HG03520 (cell line): ENCODE measurements around the gene PHEX.

Experiments
- ATAC-seq: cut with Tn5 transposase; IDR thresholded peaks from one replicate; pipeline ENCODE4 v1.9.1; 2021; ENCODE audit warnings: mild to moderate bottlenecking, moderate library complexity; ENCODE audit not compliant: unreplicated experiment

Gene PHEX

DNA sequence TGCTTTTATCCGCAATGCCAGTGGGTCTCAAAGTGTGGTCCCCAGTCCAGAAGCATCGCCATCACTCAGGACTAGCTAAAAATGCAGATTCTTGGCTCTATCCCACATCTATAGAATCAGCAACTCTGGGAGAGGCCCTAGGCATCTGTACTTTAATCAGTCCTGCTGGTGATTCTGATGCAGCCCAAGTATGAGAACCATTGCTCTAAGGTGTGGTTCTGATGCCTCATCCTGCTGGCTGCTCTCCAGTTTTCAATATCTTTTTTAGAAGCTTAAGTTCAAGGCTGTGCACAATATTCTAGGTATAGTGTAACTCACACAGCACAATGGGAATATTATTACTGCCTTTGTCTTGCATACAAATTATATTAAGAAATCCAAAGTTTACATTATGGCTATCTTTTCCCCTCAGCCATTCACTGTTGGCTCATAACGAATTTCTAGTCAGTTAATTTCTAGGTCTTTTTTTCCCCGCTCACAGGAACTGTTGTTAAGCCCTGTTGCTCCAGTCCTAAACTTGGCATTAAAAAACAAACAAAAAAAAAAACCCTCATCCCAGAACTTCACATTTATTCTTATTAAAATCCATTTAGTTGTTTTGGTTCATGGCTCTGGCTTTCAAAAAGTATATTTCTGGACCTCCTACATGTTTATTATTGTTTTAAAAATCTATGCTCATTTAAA, 109.1 kb downstream of the PHEX start:
- ATAC-seq: no peak

DNA sequence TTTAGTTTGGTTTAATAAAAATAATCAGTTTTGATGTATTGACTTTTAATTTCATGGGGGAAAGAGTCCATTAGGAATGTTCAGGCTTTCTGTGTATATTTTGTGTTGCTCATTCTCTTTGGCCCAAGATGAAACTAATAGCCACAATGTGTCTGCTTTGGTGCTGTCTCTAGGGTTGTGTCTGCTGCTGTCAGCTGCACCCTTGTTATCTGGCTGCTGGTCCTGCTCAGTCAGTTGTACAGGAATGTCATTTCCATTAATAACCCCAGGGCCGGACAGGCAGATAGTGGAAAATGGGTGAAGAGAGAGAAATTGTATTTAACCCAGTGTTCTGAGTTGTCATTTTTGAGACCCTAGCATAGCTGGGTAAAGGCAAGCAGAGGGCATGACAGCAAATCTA, 115.1 kb downstream of the PHEX start:
- ATAC-seq: no peak

DNA sequence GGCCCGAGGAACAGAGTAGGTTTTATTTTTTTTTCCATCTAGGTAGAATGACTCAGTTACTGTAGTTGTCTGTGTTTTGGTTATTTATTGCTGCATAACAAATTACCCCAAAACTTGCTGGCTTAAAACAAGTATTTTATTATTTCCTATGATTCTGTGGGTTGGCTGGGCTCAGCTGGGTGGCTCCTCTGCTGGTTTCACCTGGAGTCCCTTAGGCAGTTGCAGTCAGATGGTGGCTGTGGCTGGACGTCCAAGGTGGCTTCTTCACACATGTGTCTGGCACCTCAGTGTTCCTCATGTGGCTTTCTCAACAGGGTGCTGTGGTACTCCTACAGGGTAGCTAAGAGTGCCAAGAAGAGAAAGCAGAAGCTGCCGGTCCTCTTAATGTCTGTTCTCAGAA, 115.8 kb downstream of the PHEX start:
- ATAC-seq: no peak

DNA sequence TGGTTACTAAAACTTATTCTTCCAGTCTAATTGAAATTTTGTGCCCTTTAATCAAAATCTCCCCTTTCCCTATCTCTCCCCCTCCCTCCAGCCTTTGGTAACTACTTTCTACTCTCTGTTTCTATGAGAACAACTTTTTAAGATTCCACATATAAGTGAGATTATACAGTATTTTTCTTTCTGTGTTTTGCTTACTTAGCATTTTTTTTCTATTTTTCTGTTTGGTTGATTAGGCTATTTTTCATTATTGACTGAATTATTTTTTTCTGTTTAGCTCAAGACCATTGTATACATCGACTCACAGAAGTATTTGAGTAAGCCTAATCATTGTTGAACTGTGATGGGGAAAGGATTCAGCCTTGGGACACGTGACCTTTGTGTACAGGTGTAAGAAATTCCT, 116.4 kb downstream of the PHEX start:
- ATAC-seq: no peak

DNA sequence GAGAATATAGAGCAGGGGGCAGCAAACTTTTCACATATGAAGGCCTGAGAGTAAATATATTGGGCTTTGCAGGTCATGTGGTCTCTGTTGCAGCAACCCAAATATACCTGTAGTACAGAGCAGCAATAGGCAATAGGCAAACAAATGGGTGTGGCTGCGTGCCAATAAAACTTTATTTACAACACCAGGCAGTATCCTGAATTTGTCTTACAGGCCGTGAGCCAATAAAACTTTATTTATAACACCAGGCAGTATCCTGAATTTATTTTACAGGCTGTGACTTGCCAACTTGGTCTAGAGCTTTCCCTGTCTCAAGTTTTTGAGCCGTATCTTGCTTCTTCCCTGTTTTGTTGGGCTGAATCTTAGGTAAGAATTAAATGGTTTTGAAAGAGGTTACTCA, 118.2 kb downstream of the PHEX start:
- ATAC-seq: no peak

DNA sequence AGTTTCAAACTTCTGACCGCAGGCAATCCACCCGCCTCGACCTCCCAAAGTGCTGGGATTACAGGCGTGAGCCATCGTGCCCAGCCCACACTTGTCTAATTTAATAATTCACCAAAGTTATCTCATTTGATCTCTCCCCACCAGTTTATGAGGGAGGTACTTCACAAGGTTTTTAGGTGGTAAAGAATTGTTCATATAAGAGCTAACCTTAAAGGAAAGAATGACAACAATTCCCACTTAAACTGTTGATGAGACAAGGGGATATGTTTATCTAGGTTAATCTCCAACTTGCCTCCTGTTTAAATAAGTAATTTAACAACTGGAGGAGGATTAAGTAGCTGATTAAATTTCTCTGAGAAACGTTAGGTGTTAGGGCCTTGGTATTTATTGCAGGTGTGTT, 123.0 kb downstream of the PHEX start:
- no peak for ATAC-seq

DNA sequence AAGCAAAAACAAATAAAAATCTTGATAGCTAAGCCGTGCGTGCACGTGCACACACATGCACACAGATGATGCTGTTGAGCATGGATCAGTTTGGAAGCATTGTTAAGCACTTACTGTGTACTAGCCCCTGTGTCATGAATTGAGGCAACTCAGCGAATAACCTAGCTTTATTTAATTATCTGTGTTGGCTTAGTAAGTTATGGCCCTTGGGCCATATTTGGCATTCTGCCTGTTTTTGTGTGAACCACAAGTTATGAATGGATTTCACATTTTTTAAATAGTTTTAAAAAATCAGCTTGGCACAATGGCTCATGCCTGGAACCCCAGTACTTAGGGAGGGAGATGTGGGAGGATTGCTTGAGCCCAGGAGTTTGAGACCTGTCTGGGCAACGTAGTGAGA, 126.9 kb downstream of the PHEX start:
- ATAC-seq: no peak

DNA sequence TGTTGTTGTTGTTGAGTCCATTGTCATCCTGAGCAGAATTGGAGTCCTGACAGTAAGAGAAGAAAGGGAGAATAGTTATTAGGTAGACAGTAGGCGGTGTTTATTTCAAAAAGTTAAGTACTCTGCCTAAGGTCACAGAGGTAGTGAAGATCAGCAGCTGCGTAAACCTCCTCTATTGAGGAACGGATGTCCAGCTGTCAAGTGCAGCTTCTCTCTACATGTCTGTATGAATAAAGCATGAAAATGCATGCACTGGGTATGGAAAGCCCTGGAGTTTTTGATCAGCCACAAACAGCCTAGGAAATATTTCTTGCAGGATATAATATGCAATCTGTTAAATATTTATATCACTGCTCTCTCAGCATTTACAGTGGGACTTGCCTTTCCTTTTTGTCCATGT, 131.2 kb downstream of the PHEX start:
- no peak for ATAC-seq

DNA sequence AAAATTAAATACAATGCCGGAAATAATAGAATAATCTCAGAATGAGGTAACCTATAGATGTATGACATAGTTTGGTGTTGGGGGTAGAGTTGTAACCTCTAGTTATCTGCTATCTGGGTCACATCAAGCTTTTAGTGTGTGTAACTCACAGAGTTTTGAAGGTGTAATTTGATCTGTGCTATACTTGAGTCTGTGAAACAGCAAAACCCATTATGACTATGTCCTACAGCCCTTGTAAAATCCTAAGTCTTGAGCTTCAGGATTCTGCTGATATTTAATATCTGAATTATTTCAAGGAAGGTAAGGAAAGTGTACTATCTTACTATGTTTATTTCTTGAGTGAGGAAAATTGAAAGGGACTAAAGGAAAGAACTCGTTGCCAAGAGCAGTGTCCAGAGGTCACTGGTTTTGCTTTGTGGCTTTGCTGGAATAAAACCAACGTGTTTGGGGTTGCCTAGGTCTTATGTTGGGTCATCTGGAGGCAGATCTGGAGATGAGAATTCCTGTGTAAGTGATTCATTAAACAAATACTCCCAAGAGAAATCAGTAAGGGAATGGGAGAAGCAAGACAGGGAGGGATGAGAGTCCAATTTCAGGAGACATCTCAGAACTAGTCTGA, 132.8 kb downstream of the PHEX start:
- ATAC-seq: no peak

DNA sequence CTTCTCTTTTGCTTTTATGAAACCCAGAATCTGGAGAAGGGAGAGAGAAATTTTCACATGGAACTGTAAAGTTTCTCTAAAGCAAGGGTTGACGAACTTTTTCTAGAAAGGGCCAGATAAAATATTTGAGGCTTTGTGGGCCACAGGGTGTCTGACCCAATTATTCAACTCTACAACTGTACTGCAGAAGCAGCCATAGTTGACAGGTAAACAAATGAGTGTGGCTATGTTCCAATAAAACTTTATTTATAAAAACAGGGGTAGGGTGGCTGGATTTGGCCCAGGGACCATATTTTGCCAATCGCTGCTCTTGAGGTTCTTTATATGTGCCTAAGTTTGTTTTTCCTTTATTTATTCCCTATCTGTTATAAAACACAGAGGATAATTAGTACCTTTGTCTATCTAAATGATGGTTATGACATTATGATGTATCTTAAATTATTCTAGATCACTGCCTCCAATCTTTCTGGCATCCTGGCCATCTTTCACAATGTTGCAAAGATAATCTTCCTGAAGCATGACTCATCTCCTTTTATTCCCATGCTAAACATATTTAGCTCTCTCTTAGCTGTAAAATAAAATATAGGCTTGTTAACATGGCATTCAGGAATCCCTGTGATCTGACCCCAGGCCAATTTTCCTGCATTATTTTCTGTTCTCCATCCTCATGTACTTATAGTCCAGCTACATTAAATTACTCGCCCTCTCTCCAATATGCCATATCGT, 133.8 kb downstream of the PHEX start:
- no peak for ATAC-seq

DNA sequence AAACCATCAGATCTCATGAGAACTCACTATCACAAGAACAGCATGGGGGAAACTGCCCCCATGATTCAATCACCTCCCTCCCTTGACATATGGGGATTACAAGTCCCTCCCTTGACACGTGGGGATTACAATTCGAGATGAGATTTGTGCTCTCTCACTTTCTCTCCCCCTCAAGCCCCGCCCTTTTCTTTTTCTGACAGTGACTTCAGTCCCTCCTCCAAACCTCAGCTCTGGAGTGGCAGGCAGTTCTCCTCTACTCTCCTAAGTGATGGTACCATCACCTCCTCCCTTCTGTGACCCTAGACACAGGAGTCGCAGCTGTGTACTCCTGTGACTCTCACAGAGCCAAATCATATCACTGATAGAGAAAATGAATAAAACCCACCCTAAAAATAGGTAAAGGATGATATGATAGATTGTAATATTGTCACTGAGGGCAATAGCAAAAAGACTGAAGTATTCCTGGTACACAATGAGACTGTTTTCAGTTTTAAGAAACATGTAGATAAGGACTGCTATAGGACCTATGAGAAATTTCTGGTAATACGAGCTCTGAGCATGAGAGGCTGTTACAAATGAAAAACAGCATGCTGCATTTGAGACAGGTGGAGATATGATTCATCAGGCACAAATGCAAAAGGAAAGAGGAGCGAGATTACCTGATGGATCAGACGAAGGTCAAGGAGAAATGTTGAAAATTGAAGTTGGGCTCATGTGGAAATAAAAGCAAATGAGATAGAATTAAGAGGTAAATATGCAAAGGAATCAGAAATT, 139.3 kb downstream of the PHEX start:
- no peak for ATAC-seq

DNA sequence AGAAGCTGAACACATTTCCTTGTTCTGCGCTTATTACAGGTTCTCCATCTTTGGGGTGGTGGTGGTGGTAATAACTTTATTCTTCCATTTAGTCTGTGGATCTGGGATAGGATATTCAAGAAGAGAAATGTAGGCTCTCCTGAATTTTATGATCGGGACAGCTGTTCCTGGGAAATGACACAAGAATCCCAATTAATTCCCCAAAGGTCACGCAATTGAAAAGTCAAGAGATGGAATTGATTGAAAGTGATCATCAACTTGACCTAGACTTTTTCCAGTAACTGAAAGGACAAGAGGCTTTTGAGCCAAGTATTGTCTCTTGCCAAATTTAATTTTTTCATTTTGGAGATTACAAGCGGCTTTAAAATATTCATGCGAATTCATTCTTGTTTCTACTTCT, 141.8 kb downstream of the PHEX start:
- ATAC-seq: no peak

DNA sequence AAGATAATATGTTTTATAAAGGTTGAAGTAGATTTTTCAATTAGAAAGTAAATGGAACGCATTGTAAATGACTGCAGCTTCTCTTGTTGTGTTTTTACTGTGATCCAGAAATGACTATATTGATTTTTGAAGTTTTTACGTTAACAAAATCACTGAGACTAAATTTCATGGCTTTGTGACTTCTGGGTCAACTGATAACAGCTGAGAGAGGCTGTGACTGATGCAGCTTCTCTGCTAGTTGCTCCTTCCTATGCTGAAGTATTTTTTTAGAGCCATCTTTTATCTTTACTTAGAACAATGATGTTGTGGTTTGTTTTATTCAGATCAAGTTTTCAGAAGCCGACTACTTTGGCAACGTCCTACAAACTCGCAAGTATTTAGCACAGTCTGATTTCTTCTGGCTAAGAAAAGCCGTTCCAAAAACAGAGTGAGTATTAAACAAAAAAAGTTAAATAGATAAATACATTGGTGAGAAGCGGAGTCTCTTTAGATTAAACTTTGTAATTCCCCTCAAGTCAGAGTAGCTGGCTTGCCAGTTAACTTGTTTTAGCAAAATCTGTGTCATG, 145.9 kb downstream of the PHEX start:
- ATAC-seq: no peak

DNA sequence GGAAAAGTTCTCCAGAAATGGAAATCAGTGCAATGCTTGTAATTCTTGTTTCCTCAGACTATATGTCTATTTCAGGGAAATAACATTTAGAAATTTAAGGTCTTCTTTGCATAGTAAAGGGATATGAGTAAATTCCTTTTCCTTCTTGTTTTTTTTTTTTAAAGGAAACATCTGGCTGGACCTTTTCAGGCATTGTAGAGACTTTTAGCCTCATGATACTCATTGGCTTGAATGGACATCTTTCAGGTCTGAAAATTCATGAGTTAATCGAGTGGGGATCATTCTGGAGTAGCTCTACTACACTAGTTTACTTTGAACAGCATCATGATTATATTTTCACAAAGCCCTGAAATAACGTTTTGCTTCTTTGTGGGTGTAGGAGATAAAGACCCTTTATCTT, 152.0 kb downstream of the PHEX start:
- ATAC-seq: no peak

DNA sequence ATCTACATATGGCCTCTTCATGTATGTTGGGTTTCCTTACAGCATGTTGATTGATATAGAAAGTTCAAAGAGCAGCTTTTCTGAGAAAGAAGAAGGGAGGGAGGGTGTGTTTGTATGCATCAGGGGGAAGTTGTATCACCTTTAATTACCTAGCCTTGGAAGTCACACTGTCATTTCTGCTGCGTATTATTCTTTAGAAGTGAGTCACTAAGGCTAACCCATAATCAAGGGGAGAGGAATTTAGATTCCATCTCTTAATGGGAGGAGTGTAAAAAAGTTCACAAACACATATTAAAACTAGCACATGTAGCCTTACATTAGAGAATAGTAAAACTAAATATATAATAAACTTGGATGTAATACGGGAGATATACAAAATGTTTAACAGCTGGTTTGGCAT, 154.0 kb downstream of the PHEX start:
- no peak for ATAC-seq

DNA sequence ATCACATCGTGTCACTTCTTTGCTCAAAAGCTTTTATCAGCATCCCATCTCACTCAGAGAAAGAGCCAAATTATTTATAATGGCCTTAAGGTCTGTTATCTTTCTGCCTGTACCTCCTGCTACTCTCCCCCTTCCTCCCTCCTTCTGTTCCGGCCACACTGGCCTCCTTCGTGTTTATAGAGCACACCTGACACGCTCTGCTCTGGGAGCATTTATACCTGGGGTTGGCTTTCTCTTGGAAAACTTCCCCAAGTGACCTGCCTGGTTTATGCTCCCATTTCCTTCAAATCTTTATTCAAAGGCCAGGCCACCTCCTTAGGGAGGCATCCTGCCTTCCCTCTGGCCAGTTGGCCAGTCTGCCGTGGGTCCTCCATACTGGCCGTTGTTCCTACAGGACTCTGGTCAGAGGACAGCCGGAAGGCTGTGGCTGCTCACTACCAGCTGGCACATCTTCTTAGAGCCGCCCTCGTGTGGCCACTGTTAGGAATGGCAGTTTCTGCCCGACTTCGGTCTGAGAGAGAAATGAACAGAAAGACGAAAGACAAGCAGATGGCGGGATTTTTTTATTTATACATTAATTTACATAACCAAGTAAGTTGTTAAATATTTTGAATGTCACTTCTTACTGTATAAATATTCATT, 160.4 kb downstream of the PHEX start:
- ATAC-seq: peak; percentile 96

DNA sequence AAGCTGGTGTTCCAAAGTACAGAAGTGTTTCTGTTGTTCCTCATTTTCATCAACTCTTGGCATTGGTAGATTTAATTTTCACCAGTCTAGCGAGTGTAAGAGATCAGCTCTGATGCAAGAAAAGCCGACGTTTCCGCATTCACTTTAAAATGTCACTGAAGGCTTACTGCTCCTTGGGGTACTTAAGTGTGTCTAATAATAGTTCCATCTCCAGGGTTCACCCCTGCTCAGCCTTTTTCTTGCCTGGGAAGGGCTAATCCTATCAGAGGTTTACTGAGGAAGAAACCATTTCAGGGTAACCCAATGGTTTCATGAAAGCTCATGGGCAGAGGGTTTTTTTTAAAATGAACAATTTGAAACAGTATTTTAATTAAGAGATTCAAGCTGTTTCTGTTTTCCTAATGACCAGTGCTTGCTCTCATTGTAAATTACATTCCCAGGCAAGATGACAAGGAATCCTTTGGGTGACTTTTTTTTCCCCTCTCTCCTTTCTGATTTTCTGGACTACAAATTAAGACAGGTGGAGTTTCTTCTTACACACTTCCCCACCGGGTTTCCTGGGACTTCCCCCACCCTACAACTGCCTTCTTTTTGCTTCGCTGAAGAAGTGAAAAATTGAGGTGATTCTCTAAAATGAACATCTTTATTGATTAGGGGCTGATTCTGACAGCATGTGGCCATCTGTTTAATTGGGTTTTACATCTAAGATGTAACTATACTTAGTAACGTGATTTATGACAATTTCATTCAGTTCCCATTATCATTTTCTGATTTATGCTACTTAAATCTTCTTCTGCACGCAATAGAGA, 161.9 kb downstream of the PHEX start:
- ATAC-seq: no peak

DNA sequence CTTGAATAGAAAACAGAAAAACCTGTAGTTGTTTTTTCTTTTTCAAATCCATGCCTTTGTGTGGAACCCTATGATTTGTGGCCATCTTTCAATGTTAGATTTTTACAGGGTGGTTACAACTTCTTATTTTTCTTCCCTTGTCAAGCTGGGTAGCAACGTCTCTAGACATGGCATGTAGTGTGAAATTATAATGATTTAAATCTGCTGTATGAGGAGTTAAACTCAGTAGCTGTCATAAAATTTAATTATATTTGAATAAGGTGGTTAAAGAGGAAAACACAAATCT, 162.5 kb downstream of the PHEX start:
- ATAC-seq: no peak

DNA sequence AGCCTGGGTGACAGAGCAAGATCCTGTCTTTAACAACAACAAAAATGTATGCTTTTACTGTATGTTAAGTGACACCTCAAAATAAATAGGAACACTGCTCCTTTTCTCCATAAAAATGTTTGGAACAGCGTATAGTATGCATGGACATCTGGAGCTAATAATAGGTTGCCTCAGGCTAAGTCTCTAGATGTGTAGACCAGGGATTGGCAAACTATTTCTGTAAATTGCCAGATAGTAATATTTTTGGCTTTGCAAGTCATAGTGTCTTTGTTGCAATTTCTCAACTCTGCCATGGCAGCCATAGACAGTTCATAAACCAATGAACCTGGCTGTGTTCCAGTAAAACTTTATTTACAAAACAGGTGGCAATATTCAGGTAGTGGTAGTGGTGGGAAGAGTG, 164.0 kb downstream of the PHEX start:
- no peak for ATAC-seq

DNA sequence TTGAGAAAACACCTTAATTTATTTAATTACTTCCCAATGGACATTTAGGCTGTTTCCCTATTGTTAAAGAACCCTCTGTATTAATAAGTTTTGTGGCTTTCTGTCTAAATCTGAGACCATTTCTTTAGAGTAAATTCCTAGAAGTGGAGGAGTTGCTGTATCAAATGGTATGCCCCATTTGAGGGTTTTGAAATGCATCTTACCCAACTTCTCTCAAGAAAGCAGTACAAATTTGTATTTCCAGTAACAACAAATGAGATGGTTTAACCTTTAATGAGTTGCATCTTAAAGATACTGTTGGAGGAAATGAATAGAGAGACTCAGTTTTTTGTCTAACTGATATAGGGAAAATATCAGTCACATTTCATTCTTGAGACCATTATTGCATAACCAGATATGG, 170.1 kb downstream of the PHEX start:
- no peak for ATAC-seq
